ENCODE measurements around the gene ANKLE2.

- no peak for TF ChIP-seq CTCF (IDR thresholded peaks at IDR 0.05; ENCODE audit: low read depth, low read length, missing input control)
- TF ChIP-seq EGR1 (IDR thresholded peaks at IDR 0.05; ENCODE audit: low read depth in 2 of 2), result no peak
- TF ChIP-seq JUND (IDR thresholded peaks at IDR 0.05), result no peak
- no peak for TF ChIP-seq FOXA1 (IDR thresholded peaks at IDR 0.05)
Measured at GRCh38 chr12:132718644-132719043, 43.0 kb downstream of the ANKLE2 start.
